Fibroblast of skin of right quadriceps (primary cell): ENCODE measurements around the gene PRAMEF1.
"Not testable (repeated sequence)": the region's sequence is repeated elsewhere in the genome, so short reads cannot be mapped to it uniquely, and the experiment has no call there.

Experiments
- DNase-seq: peaks from one replicate; pipeline ENCODE4 v3.0.0-alpha.2; 2013

The PRAMEF1 gene

DNA sequence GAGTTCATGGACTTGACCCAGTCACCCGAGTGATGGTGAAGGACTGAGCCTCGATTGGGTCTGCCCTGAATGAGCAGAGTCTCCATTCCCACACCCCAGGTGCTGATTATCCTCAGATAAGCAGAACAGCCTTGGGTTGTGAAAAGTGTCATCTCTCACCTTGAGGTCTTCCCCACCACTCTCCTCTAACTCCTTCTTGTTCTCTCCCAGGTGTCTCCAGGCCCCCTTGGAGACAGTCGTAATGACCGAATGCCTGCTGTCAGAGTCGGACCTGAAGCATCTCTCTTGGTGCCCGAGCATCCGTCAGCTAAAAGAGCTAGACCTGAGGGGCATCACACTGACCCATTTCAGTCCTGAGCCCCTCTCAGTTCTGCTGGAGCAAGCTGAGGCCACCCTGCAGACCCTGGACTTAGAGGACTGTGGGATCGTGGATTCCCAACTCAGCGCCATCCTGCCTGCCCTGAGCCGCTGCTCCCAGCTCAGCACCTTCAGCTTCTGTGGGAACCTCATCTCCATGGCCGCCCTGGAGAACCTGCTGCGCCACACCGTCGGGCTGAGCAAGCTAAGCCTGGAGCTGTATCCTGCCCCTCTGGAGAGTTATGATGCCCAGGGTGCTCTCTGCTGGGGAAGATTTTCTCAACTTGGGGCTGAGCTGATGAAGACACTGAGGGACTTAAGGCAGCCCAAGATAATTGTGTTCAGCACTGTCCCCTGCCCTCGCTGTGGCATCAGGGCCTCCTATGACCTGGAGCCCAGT is 14.2 kb upstream of the PRAMEF1 start:
- no peak for DNase-seq

DNA sequence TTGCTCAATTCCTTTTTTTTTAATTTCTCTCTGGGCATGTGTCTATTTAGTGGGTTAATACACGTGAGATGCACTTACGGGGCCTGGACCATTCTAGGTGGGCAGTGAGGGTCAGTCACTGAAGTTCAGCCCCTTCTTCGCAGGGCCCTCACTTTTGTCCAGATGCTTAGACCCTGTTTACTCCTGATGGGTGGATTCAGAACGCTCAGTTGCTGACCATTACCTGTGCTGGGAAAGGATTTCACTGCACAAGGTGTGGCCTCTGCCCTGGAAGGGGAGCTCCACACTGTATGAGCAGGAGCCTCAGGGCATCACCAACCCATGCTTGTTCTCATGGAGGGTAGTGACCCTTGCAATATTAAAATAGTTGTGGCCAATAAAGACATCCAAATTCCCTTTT is 13.1 kb upstream of the PRAMEF1 start:
- no peak for DNase-seq

DNA sequence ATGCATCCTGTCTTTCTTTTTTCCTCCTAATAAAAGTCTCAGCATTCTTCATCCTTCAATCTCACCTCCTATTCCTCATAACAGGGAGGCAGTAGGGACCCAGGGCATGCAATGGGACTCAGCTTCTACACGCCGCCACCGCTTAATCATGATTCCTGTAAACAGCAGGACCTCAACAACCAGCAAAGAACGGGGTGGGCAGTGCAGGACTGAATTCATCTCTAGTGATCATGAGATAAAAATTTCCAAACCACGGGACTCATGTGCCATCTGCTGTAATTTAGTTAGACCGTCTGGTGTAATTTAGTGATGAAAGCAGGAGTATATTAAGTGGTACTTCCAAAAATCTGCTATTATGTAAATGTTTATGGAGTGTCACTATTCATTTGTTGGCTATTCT is 12.3 kb upstream of the PRAMEF1 start:
- no peak for DNase-seq

DNA sequence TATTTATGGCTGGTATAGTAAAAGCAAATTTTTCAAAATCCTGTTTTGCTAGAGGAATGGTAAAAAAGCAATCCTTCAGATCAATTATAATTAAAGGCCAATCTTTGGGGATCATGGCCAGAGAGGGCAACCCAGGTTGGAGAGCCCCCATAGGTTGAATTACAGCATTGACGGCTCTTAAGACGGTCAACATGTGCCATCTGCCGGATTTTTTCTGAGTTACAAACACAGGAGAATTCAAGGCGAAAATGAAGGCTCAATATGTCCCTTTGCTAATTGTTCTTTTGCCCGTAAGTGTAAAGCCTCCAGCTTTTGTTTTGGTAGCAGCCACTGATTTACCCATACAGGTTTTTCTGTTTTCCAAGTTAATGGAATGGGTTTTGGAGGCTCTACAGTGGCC is 9.7 kb upstream of the PRAMEF1 start:
- DNase-seq = not testable (repeated sequence)

DNA sequence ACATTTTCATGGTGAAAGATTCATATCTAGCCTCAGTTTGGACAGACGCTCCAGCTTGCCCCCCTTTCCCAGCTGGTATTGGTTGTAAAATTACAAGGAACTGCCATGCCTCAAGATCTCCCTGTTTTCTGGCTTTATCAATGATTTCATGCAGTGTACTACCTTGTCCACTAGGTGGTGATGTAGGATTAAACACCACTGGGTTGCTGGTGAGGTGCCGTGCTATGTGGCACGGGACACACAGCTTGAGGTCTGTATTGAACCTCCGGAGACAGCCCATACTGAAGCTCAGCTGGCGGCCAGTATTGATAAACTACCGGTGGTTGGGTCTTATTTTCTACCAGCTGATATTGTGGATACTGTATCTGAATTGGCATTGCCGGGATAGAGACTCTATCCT is 7.4 kb upstream of the PRAMEF1 start:
- not testable (repeated sequence) for DNase-seq

DNA sequence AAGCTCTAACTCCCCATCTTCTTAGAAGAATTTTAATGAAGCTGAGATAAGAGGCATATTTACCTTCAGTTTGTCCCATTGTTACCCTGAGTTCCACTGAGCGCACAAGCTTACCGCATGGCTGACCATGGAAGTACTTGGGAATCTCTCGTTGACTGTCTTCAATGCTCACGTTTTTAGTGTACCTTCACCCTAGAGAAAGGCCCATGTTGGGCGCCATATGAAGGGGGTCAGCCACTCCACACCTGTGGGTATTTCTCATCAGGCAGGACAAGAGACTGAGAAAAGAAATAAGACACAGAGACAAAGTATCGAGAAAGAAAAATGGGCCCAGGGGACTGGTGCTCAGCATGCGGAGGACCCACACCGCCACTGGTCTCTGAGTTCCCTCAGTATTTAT is 6.5 kb upstream of the PRAMEF1 start:
- DNase-seq = peak; percentile 7

DNA sequence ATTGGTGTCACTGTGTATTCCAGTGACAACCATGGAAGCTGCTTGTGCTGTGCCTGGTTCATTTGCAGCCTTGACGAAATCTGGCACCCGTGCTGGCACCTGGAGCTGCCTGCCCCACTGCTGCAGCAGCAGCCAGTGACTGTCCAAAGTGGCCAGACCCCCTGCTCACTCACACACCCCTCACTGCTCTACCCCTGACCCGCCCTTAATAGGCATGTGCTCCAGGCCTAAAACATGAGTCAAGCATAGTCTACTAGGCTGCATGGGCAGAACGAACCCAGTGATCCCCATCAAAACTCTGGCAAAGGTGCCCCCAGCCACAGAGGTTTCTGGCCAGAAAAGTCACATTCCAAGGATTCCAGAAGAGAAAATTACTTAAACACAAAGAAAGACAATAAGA is 7.7 kb downstream of the PRAMEF1 start:
- no peak for DNase-seq

DNA sequence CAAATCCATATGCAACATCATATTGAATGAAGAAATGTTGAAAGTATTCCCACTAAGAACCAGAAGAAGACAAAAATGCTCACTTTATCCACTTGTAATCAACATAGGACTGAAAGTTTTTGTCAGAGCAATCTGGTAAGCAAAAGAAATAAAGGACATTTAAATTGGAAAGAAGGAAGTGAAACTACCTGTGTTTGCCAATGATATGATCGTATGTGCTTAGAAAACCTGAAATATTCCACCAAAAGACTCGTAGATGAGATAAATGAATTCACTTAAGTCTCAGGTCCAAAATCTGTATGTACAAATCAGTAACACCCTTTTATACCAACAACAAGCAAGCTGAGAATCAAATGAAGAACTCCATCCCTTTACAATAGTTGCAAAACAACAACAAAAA is 8.5 kb downstream of the PRAMEF1 start:
- no peak for DNase-seq

DNA sequence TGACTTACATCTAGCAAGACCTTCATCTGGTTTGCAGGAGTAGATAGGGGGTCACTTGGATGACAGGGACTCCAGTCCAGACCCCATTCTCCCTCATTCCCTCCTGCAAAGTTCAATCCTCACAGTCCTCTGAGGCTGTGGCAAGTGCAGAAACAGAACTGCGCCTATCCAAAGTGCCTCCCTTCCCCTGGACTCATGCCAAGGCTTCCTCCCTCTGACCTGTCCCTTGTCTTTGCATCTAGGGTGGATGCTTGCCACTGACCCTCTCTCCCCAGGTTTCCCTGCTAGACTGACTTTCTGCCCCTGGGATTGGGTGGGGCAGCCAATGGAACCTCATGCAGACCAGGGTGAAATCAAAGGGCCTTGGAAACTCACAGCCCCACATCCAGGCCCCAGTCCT is 18.7 kb downstream of the PRAMEF1 start:
- DNase-seq = no peak

DNA sequence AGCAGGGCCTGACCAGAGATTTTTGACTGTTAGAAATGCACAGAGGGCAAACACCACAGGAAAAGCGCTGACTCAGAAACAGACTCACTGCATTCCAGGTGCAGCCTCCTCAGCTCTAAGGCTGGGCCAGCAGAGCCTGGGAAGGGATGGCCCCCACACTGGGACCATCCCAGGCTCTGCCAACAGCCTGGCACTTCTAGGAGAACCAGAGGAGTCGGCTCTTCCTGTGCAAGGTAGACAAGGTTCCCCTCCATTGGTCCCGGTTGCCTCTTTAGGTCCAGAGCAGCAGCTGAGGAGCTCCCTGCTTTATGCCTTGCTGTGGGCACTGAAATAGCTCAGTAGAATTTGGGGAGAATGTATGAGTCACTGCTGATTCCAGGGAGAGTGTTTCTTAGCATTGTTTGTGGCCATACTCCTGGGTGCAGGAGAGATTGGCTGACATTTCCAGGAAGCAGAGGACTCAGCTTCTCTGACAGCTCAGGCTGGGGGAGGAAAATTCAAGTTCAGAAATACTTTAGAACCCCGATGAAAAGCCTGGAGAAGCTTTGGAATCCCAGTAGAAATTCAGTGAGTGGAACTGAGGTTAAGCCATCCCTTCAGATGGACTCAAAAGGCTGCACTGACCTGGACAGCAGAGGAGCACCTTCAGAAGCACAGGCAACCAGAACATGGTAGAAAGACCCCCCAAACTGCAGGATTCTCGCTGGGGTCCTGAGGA is 19.7 kb downstream of the PRAMEF1 start:
- peak; percentile 68 for DNase-seq

DNA sequence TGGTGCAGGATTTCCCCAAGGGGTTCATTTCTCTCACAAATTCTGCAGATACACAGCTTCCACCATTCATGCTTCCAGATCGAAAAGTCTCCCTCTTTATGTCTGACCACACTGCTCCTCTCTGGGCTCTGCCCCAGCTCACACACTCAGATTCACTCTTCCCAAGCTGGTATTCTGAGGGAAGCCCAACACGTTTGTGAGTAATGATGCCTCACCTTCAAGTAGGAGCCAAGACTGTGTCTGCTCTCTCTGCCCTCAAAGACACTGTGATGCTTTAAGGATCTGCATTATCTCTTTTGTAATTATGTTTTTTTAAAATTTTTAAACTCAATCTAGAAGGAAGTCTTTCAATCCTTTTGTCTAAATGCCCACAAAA is 20.2 kb downstream of the PRAMEF1 start:
- peak; percentile 20 for DNase-seq

DNA sequence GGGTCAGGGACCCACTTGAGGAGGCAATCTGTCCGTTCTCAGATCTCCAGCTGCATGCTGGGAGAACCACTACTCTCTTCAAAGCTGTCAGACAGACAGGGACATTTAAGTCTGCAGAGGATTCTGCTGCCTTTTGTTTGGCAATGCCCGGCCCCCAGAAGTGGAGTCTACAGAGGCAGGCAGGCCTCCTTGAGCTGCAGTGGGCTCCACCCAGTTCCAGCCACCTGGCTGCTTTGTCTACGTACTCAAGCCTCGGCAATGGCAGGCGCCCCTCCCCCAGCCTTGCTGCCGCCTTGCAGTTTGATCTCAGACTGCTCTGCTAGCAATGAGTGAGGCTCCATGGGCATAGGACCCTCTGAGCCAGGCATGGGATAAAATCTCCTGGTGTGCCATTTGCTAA is 27.9 kb downstream of the PRAMEF1 start:
- DNase-seq = not testable (repeated sequence)

DNA sequence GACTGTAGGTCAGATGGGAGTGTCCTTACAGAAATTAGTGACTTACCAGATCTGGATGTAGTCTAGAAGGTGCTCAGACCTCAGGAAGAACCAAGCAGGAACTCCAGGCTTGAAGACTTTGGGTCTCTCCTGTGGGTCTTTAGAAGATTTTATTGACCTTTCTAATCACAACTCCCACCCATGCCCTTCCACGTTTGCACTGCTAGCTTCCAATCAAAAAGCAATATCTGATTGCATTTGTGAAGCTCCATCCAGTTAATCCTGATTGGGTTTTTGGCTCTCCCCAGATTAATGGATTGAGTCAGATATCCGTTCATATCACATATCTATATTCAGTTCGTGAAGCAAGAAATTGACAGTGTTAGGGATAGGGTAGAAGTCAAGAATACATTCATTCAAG is 40.1 kb downstream of the PRAMEF1 start, which contains the start of gene PRAMEF11:
Gene PRAMEF11 (minus strand): TSS at position 101 of the 400 bp plus-strand sequence. CDS start 2,621 bp downstream, outside the sequence.
- DNase-seq = not testable (repeated sequence)

DNA sequence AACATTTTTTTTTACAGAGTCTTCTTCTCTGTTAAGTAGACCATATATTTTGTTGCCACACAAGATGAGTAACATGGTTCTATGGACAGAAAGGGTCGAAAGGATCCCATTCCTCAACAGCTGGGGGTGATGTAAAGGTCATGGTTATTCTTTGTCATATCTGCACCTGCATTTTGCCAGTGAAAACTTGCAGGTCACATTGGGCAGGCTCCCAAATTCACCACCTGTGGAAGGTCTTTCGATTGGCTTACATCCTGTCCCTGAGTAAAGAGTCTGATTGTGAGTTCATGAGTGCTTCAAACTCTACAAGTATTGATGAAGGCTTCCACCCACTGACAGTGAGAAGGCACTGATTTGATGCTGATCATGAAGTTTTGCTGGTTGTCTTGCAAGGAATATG is 42.1 kb downstream of the PRAMEF1 start:
- DNase-seq = not testable (repeated sequence)
